Measurements from ENCODE around the gene RAP1GAP.
"Not testable (repeated sequence)": the region's sequence is repeated elsewhere in the genome, so short reads cannot be mapped to it uniquely, and the experiment has no call there.

RAP1GAP gene

GRCh38 chr1:21572735-21573277, 96.4 kb downstream of the RAP1GAP start:
- no peak for DNase-seq (ENCODE audit: low read depth in 2 of 2, low spot score in 1 of 2)

GRCh38 chr1:21572221-21572620, 96.9 kb downstream of the RAP1GAP start:
- DNase-seq (ENCODE audit: low read depth in 2 of 2, low spot score in 1 of 2) = no peak

GRCh38 chr1:21570885-21571284, 98.3 kb downstream of the RAP1GAP start:
- no peak for DNase-seq (ENCODE audit: low read depth in 2 of 2, low spot score in 1 of 2)

GRCh38 chr1:21570528-21570875, 98.7 kb downstream of the RAP1GAP start:
- DNase-seq (ENCODE audit: low read depth in 2 of 2, low spot score in 1 of 2) = no peak

GRCh38 chr1:21569820-21570527, 99.2 kb downstream of the RAP1GAP start:
- no peak for DNase-seq (ENCODE audit: low read depth in 2 of 2, low spot score in 1 of 2)

- DNase-seq (ENCODE audit: low read depth in 2 of 2, low spot score in 1 of 2) = no peak
Observed at GRCh38 chr1:21568809-21569385, 100.3 kb downstream of the RAP1GAP start.

GRCh38 chr1:21568006-21568746, 101.0 kb downstream of the RAP1GAP start:
- DNase-seq (ENCODE audit: low read depth in 2 of 2, low spot score in 1 of 2) = no peak

- DNase-seq (ENCODE audit: low read depth in 2 of 2, low spot score in 1 of 2) = no peak
Observed at GRCh38 chr1:21567241-21568005, 101.7 kb downstream of the RAP1GAP start.

GRCh38 chr1:21566361-21566760, 102.8 kb downstream of the RAP1GAP start:
- DNase-seq (ENCODE audit: low read depth in 2 of 2, low spot score in 1 of 2) = not testable (repeated sequence)

GRCh38 chr1:21565285-21565684, 103.9 kb downstream of the RAP1GAP start:
- DNase-seq (ENCODE audit: low read depth in 2 of 2, low spot score in 1 of 2) = no peak

- no peak for DNase-seq (ENCODE audit: low read depth in 2 of 2, low spot score in 1 of 2)
Observed at GRCh38 chr1:21564521-21565095, 104.5 kb downstream of the RAP1GAP start.

GRCh38 chr1:21563971-21564370, 105.2 kb downstream of the RAP1GAP start:
- DNase-seq (ENCODE audit: low read depth in 2 of 2, low spot score in 1 of 2) = no peak

- no peak for DNase-seq (ENCODE audit: low read depth in 2 of 2, low spot score in 1 of 2)
Observed at GRCh38 chr1:21562896-21563295, 106.3 kb downstream of the RAP1GAP start.

GRCh38 chr1:21560916-21561638, 108.1 kb downstream of the RAP1GAP start:
- no peak for DNase-seq (ENCODE audit: low read depth in 2 of 2, low spot score in 1 of 2)

- DNase-seq (ENCODE audit: low read depth in 2 of 2, low spot score in 1 of 2) = no peak
Observed at GRCh38 chr1:21559788-21560567, 109.2 kb downstream of the RAP1GAP start.

- DNase-seq (ENCODE audit: low read depth in 2 of 2, low spot score in 1 of 2) = no peak
Observed at GRCh38 chr1:21553116-21553926, 115.8 kb downstream of the RAP1GAP start.

- DNase-seq (ENCODE audit: low read depth in 2 of 2, low spot score in 1 of 2) = no peak
Observed at GRCh38 chr1:21552715-21553114, 116.4 kb downstream of the RAP1GAP start.

GRCh38 chr1:21550866-21551475, 118.2 kb downstream of the RAP1GAP start:
- no peak for DNase-seq (ENCODE audit: low read depth in 2 of 2, low spot score in 1 of 2)

All from stimulated activated CD8-positive, alpha-beta memory T cell treated with anti-CD3 and anti-CD28 coated beads, Interleukin-4, amount 100 ng/mL, for 1 hour (primary cell).